Esophagus squamous epithelium (tissue), 5 donors: ENCODE data around the gene UPF3B. TPM values are rescaled to one million over a fixed set of nuclear protein-coding genes. Genes with fewer than 3 reads are reported as not detected.
A peak's percentile ranks its signal among the peaks of the same experiment; 100 is the strongest.

Experiments used
- DNase-seq: peaks from one replicate; lab custom pipeline; 2025; lab: John Stamatoyannopoulos, UW
- H3K27ac ChIP-seq, 4 donors: fragments of 200-600 bp; sonication (generic); one replicate each; pipeline ENCODE4 v1.5.1; 2016 to 2019; ENCODE audit warnings: mild to moderate bottlenecking in 1 of 4
- H3K27me3 ChIP-seq, 4 donors: fragments of 200-600 bp; sonication (generic); 1 replicate in 3 of 4; 2 replicates in 1 of 4; pipeline versions ENCODE4 v1.5.1 to v1.6.0; 2017 to 2021; ENCODE audit warnings: antibody characterized with exemption in 1 of 4
- H3K36me3 ChIP-seq, 3 donors: fragments of 200-600 bp; sonication (generic); one replicate each; pipeline ENCODE4 v1.5.1; 2016 to 2019
- H3K4me1 ChIP-seq, 3 donors: fragments of 200-600 bp; sonication (generic); one replicate each; pipeline ENCODE4 v1.5.1; 2017 to 2019
- H3K4me3 ChIP-seq, 4 donors: fragments of 200-600 bp; sonication (generic); 1 replicate in 3 of 4; 2 replicates in 1 of 4; pipeline ENCODE4 v1.5.1; 2016 to 2019; ENCODE audit warnings: mild to moderate bottlenecking in 2 of 4, moderate library complexity in 1 of 4
- H3K9me3 ChIP-seq, 3 donors: fragments of 200-600 bp; sonication (generic); one replicate each; pipeline ENCODE4 v1.5.1; 2016 to 2019
- POLR2A ChIP-seq, 4 donors: fragments of 450-650 bp; IDR thresholded peaks; one replicate each; pipeline ENCODE4 v1.6.1; 2017; ENCODE audit warnings: antibody characterized with exemption in 4 of 4, mild to moderate bottlenecking in 4 of 4, moderate library complexity in 3 of 4
- WGBS, 2 donors: methylation state at CpG; one replicate each; pipeline ENCODE4 v1.1.5; 2018; 5-methylcytosine and 5-hydroxymethylcytosine counted together
- intact Hi-C: fragments of 100-400 bp; cut with DNase I; formaldehyde crosslinking; loops from one replicate; pipeline ENCODE4 v1.15.0; 2022
- small RNA-seq, 4 donors: library from RNA; depleted of rRNA; stranded (forward); fragments of <200 nt; gene quantifications; one replicate each; pipeline ENCODE3, GENCODE V24; 2016
- total RNA-seq, 4 donors: library from RNA; depleted of rRNA; stranded (reverse); fragments of >200 nt; gene quantifications; one replicate each; pipeline ENCODE4 v1.1.0, GENCODE V29; 2016
- TF ChIP-seq, protein P1 (sequence below), 6 experiments: fragments of 450-650 bp in 4 of 6; fragments of 200-600 bp in 2 of 6; sonication (generic) in 2 of 6; IDR thresholded peaks; one replicate each; pipeline ENCODE4 v1.5.1; 2016 to 2019; ENCODE audit warnings: antibody characterized with exemption in 6 of 6, mild to moderate bottlenecking in 4 of 6, moderate library complexity in 4 of 6
- donor health status: DM: yes; HTN: yes; CAD: no.

UPF3B gene
- total RNA-seq, 4 donors from 2014 or later = 2.8 to 8.0 (median 5.1) TPM

DNA sequence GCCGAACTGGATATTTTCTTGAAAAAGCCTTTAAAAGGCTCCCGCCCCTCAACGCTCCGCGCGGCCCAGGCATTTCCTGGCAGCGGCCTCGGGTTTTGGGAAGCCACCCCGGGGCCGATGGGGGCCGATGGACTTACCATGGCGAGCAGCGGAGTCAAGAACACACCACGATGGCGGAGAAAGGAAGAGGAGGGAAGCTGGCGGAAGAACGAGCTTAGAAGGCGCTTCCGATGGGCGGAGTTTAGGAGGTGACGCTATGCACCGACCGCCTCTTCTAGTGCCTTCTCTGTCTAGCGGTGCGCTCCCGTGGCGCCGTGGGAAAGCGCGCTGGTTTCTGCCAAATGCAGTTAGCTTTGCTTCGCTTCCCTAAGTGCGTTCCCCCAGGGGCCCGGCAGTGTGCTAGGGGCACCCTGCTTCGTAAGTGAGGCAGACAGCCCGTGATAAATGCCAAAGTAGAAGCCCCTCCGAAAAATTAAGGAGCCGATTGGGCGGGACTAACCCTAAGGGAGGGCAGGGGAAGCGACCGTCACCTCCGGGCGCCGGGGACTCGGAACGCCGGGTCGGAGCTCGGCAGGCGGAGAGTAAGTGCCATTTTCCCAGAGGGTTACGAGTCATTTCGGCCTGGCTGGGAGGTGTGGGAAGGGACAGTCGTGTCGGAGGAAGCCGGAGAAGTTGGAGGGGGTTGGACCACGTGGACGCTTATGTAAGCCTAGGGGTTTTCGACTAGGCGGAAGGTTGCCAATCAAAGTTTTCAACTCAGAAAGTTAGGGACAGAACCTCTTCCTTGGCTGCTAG lies 61.1 kb downstream of the UPF3B start, which contains the start of gene RPL39:
Gene RPL39 (minus strand): TSS at position 194 of the 795 bp plus-strand sequence. CDS start 54 bp downstream, at position 140.
- H3K4me3 ChIP-seq = peak within 1 kb of the TSS; percentile 68 to 82 (median 73)
- peaks cover 0 to 29% (median 7%) of the 10 kb centered on the region in 3 donors for H3K36me3 ChIP-seq
- H3K27ac ChIP-seq = peak within 1 kb of the TSS; percentile 91 to 96 (median 92)
- H3K27me3 ChIP-seq = no peaks in the 10 kb centered on the region
- WGBS, 2 donors = 1 to 37% methylated on average over 19 to 34 of the region's 58 CpGs
- peak; percentile 11 for DNase-seq
- intact Hi-C loops = no loop called here
- peaks cover 0 to 46% (median 18%) of the 10 kb centered on the region in 3 donors for H3K4me1 ChIP-seq
- no peaks in the 10 kb centered on the region for H3K9me3 ChIP-seq
- TF ChIP-seq, protein P1, sequence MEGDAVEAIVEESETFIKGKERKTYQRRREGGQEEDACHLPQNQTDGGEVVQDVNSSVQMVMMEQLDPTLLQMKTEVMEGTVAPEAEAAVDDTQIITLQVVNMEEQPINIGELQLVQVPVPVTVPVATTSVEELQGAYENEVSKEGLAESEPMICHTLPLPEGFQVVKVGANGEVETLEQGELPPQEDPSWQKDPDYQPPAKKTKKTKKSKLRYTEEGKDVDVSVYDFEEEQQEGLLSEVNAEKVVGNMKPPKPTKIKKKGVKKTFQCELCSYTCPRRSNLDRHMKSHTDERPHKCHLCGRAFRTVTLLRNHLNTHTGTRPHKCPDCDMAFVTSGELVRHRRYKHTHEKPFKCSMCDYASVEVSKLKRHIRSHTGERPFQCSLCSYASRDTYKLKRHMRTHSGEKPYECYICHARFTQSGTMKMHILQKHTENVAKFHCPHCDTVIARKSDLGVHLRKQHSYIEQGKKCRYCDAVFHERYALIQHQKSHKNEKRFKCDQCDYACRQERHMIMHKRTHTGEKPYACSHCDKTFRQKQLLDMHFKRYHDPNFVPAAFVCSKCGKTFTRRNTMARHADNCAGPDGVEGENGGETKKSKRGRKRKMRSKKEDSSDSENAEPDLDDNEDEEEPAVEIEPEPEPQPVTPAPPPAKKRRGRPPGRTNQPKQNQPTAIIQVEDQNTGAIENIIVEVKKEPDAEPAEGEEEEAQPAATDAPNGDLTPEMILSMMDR (IDR thresholded peaks at IDR 0.05) = no peak
- TF ChIP-seq POLR2A (IDR thresholded peaks at IDR 0.05) = peak in 3 of 4 donors; percentile 5 to 75 (median 55)

DNA sequence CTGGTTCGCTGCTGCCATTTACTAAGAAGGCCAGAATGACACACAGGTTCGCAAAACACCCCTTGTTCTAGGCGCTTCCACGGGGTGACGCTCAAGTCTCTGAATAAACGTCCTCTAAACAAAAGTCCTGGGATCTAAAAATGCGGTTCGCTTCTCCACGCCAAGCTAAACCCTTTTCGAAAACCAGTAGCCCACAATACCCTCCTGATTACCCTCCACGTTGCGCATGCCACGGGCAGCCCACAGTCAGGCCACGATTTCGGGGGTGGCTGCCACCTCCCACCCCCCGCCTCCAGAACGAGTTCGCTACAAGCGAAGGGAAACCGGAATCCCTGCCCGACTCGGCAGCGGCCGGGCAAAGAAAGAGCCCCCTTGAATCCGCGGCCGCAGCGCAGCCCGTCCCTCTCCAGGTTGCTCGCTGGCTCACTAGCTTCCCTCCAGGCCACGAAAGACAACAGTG lies 61.8 kb downstream of the UPF3B start:
- no peaks in the 10 kb centered on the region for H3K9me3 ChIP-seq
- no peaks in the 10 kb centered on the region for H3K27me3 ChIP-seq
- peak overlapping the region; percentile 91 to 96 (median 92) for H3K27ac ChIP-seq
- H3K4me1 ChIP-seq = peaks cover 0 to 47% (median 18%) of the 10 kb centered on the region in 3 donors
- H3K4me3 ChIP-seq = peak overlapping the region; percentile 68 to 82 (median 73)
- WGBS, 2 donors = 0 to 32% methylated on average over 1 to 28 of the region's 31 CpGs
- no peak for DNase-seq
- intact Hi-C loops = no loop called here
- H3K36me3 ChIP-seq = peaks cover 0 to 35% (median 8%) of the 10 kb centered on the region in 3 donors
- no peak for TF ChIP-seq POLR2A (IDR thresholded peaks at IDR 0.05)
- TF ChIP-seq, protein P1 (IDR thresholded peaks at IDR 0.05) = peak in 1 of 6 experiments; percentile 6

DNA sequence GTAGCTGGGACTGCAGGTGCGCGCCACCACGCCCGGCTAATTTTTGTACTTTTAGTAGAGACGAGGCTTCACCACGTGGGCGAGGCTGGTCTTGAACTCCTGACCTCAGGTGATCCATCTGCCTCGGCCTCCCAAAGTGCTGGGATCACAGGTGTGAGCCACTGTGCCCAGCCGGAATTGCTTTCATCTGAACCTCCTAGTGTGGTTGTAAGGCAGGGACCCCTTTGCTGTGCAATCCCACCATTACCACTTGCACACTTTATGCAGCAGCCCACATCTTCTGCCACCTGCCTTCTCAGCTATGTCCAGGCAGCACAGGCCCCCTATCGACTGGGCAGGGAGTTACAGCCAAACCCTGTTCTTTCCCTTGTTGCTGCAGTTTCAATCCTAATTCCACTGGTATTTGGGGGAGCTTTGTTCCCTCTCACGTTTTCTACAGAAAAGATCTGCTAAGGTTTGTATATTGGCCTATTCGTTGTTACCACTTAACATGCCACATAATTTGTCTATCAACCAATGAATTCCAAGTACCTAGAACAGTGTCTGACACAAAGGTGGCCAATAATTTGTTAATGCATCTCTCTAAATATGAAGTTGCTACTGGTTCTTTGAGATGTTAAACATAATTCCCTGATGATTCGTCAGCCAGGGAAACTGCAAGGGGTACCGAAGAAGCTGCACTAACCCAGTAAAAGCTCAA lies 67.9 kb downstream of the UPF3B start:
- Histone ChIP-seq H3K4me3 (no peak overlapping the region), H3K4me1 (peaks cover 0 to 33% (median 11%) of the 10 kb centered on the region in 3 donors), H3K27me3 (no peaks in the 10 kb centered on the region), H3K27ac (no peak overlapping the region), H3K9me3 (no peaks in the 10 kb centered on the region), H3K36me3 (peaks cover 0 to 86% (median 16%) of the 10 kb centered on the region in 3 donors)
- WGBS, 2 donors = 53 to 68% methylated on average over 9 to 10 of the region's 14 CpGs
- intact Hi-C loops = no loop called here
- no peak for DNase-seq
- no peak for TF ChIP-seq POLR2A (IDR thresholded peaks at IDR 0.05)
- TF ChIP-seq, protein P1 (IDR thresholded peaks at IDR 0.05) = peak in 4 of 6 experiments; percentile 13 to 39 (median 25)

Small RNAs within 50 kb of the gene (small RNA-seq; reads per million reads assigned to genes)
- 0 reads per million in 4 donors for gene SNORA69

Other genes starting within 250 kb of the UPF3B start
- gene NKRF, start 246.5 kb downstream of the UPF3B start, total RNA-seq = 1 to 10 TPM; 5.5 to 9.0 (median 7.9) TPM
- gene SEPTIN6, start 159.8 kb downstream of the UPF3B start, total RNA-seq = 10 to 100 TPM in 2 of 4 donors, 1 to 10 TPM in 2; 3.4 to 13.4 (median 8.2) TPM
- gene SOWAHD, start 94.4 kb downstream of the UPF3B start, total RNA-seq = under 1 TPM in 1 of 4 donors, not detected in 3; 0.38 TPM
- 1,000 to 10,000 TPM; 1,415 to 8,821 (median 6,699) TPM for gene RPL39, start 61.3 kb downstream of the UPF3B start, total RNA-seq
- gene RNF113A, start 18.8 kb upstream of the UPF3B start, total RNA-seq = 10 to 100 TPM in 2 of 4 donors, 1 to 10 TPM in 2; 8.1 to 23.4 (median 12.2) TPM
- gene NDUFA1, start 18.9 kb upstream of the UPF3B start, total RNA-seq = 10 to 100 TPM; 54.0 to 94.7 (median 66.5) TPM
- not detected for gene AKAP14, start 42.9 kb upstream of the UPF3B start, total RNA-seq
- gene NKAP, start 90.8 kb upstream of the UPF3B start, total RNA-seq = 1 to 10 TPM; 2.2 to 5.0 (median 2.6) TPM
- gene RHOXF2B, start 224.7 kb upstream of the UPF3B start, total RNA-seq = not detected